BJ (cell line): ENCODE results near the gene KRTAP5-6. TPM values are rescaled to one million over a fixed set of nuclear protein-coding genes. Genes with fewer than 3 reads are reported as not detected.
"Not testable (repeated sequence)": the region's sequence is repeated elsewhere in the genome, so short reads cannot be mapped to it uniquely, and the experiment has no call there.

Source experiments
- CTCF ChIA-PET: fragments of 350-600 bp; formaldehyde crosslinking; extraction: SDS; loops from one replicate; lab custom pipeline; 2021; ENCODE audit warnings: antibody characterized with exemption, inconsistent platforms; lab: Yijun Ruan, JAX
- POLR2A ChIA-PET: fragments of 300-600 bp; sonication (Branson Sonifier 250); formaldehyde crosslinking; extraction: SDS; loops from one replicate; lab custom pipeline; 2021; ENCODE audit warnings: antibody characterized with exemption; lab: Charles Lee
- DNase-seq: peaks from one replicate; pipeline ENCODE4 v3.0.0-alpha.2; 2011; ENCODE audit warnings: low read depth
- H3K27me3 ChIP-seq: 2 replicates; pipeline ENCODE4 v1.6.0; 2011; ENCODE audit warnings: low read length; ENCODE audit not compliant: control insufficient read depth, insufficient read depth
- H3K36me3 ChIP-seq: 2 replicates; pipeline ENCODE4 v1.5.1; 2011; ENCODE audit warnings: low read length; ENCODE audit not compliant: control insufficient read depth, insufficient read depth
- H3K4me3 ChIP-seq: 2 replicates; pipeline ENCODE4 v1.5.1; 2011; ENCODE audit warnings: low read depth, mild to moderate bottlenecking, control low read depth, low read length
- CTCF ChIP-seq: IDR thresholded peaks from 2 replicates; pipeline ENCODE4 v1.5.1; 2011; ENCODE audit warnings: low read depth, mild to moderate bottlenecking, control low read depth, inconsistent platforms, low read length, moderate library complexity; ENCODE audit not compliant: insufficient read depth
- polyA plus RNA-seq: library from polyadenylated mRNA; depleted of rRNA; stranded (reverse); fragments of >200 nt; gene quantifications from 2 replicates; pipeline ENCODE4 v1.2.3, GENCODE V29; 2011

KRTAP5-6 gene
- polyA plus RNA-seq, 1 experiment = not detected

- no peak for TF ChIP-seq CTCF
- no peak for DNase-seq
- CTCF ChIA-PET = no interaction called here
- Histone ChIP-seq H3K36me3 (no peaks in the 10 kb centered on the region), H3K27me3 (peaks cover 13% of the 10 kb centered on the region), H3K4me3 (no peak overlapping the region)
- POLR2A ChIA-PET = no interaction called here
Observed at GRCh38 chr11:1667121-1667850, 29.7 kb upstream of the KRTAP5-6 start.

- no peak overlapping the region for H3K4me3 ChIP-seq
- no peak for DNase-seq
- H3K27me3 ChIP-seq = peaks cover 16% of the 10 kb centered on the region
- POLR2A ChIA-PET = no interaction called here
- H3K36me3 ChIP-seq = no peaks in the 10 kb centered on the region
- CTCF ChIA-PET = interaction anchor here (1.3 kb wide), 1 partner anchor 15 kb away, joined by 5 read pairs; no protein-coding TSS in a partner anchor
- TF ChIP-seq CTCF = no peak
Observed at GRCh38 chr11:1667906-1668305, 29.1 kb upstream of the KRTAP5-6 start.

GRCh38 chr11:1668911-1669473 lies 28.0 kb upstream of the KRTAP5-6 start:
- no peak overlapping the region for H3K4me3 ChIP-seq
- peaks cover 17% of the 10 kb centered on the region for H3K27me3 ChIP-seq
- no peak for TF ChIP-seq CTCF
- POLR2A ChIA-PET = interaction anchor here (0.7 kb wide), 1 partner anchor 95 kb away, joined by 5 read pairs; no protein-coding TSS in a partner anchor
- no peaks in the 10 kb centered on the region for H3K36me3 ChIP-seq
- no peak for DNase-seq
- CTCF ChIA-PET = interaction anchor here (1.3 kb wide), 1 partner anchor 16 kb away, joined by 5 read pairs; no protein-coding TSS in a partner anchor

GRCh38 chr11:1669546-1670218 lies 27.3 kb upstream of the KRTAP5-6 start:
- DNase-seq = no peak
- CTCF ChIA-PET = interaction anchor here (1.0 kb wide), 1 partner anchor 17 kb away, joined by 3 read pairs; no protein-coding TSS in a partner anchor
- Histone ChIP-seq H3K36me3 (no peaks in the 10 kb centered on the region), H3K27me3 (peaks cover 21% of the 10 kb centered on the region), H3K4me3 (no peak overlapping the region)
- POLR2A ChIA-PET = no interaction called here
- no peak for TF ChIP-seq CTCF

GRCh38 chr11:1670457-1670856 lies 26.5 kb upstream of the KRTAP5-6 start:
- H3K27me3 ChIP-seq = peaks cover 26% of the 10 kb centered on the region
- H3K36me3 ChIP-seq, DNase-seq, H3K4me3 ChIP-seq, POLR2A ChIA-PET: not testable (repeated sequence)
- CTCF ChIA-PET = interaction anchor here (1.0 to 1.6 kb wide), 2 partner anchors 18 to 162 kb away, joined by 3 to 4 read pairs; no protein-coding TSS in a partner anchor
